Measurements from ENCODE around the gene FAM151B. TPM values are rescaled to one million over a fixed set of nuclear protein-coding genes. Genes with fewer than 3 reads are reported as not detected.

The FAM151B gene
- total and polyA plus RNA-seq, 10 donors, result 0.35 to 6.6 (median 3.4) TPM

GRCh38 chr5:80541392-80541791 is 53.5 kb downstream of the FAM151B start:
- intact Hi-C loops (cut with DNase I; ENCODE audit: low total_unique reads), result no loop called here
- WGBS, 5 donors, result 73 to 85% (median 80%) methylated on average over 3 of the region's 3 CpGs
- Histone ChIP-seq H3K27me3 (replicated peaks in 1 of 7) (no peaks in the 10 kb centered on the region), H3K9me3 (peaks cover 0 to 3% (median 0%) of the 10 kb centered on the region in 8 donors), H3K4me1 (no peaks in the 10 kb centered on the region), H3K36me3 (no peaks in the 10 kb centered on the region), H3K27ac (no peak overlapping the region), H3K4me3 (no peak overlapping the region)
- no peak for DNase-seq
- TF ChIP-seq POLR2A (IDR thresholded peaks at IDR 0.05) (no peak), CTCF (IDR thresholded peaks at IDR 0.05 in 8 of 11, conservative IDR thresholded peaks at IDR 0.05 in 3 of 11) (no peak), POLR2AphosphoS5 (IDR thresholded peaks at IDR 0.05) (no peak)

GRCh38 chr5:80554646-80555045 is 66.7 kb downstream of the FAM151B start:
- 54 to 77% (median 68%) methylated on average over 4 of the region's 4 CpGs for WGBS, 5 donors
- intact Hi-C loops (cut with DNase I; ENCODE audit: low total_unique reads), result no loop called here
- H3K36me3 ChIP-seq, result no peaks in the 10 kb centered on the region

GRCh38 chr5:80555099-80555498 is 67.2 kb downstream of the FAM151B start:
- peaks cover 0 to 33% (median 0%) of the 10 kb centered on the region in 7 donors for H3K27me3 ChIP-seq (replicated peaks in 1 of 7)
- H3K36me3 ChIP-seq, result no peaks in the 10 kb centered on the region
- H3K4me1 ChIP-seq, result no peaks in the 10 kb centered on the region
- no peak for DNase-seq
- WGBS, 5 donors, result 87 to 91% (median 88%) methylated on average over 4 of the region's 4 CpGs
- no peaks in the 10 kb centered on the region for H3K9me3 ChIP-seq
- H3K4me3 ChIP-seq, result no peak overlapping the region
- intact Hi-C loops (cut with DNase I; ENCODE audit: low total_unique reads), result no loop called here
- no peak for TF ChIP-seq POLR2A (IDR thresholded peaks at IDR 0.05)
- TF ChIP-seq CTCF (IDR thresholded peaks at IDR 0.05 in 8 of 11, conservative IDR thresholded peaks at IDR 0.05 in 3 of 11), result no peak
- no peak for TF ChIP-seq POLR2AphosphoS5 (IDR thresholded peaks at IDR 0.05)
- no peak overlapping the region for H3K27ac ChIP-seq

More at GRCh38 chr5:80554646-80555045, 66.7 kb downstream of the FAM151B start:
- no peaks in the 10 kb centered on the region for H3K4me1 ChIP-seq
- no peak overlapping the region for H3K4me3 ChIP-seq
- no peak overlapping the region for H3K27ac ChIP-seq
- no peak for TF ChIP-seq POLR2AphosphoS5 (IDR thresholded peaks at IDR 0.05)
- TF ChIP-seq POLR2A (IDR thresholded peaks at IDR 0.05), result no peak
- no peak for TF ChIP-seq CTCF (IDR thresholded peaks at IDR 0.05 in 8 of 11, conservative IDR thresholded peaks at IDR 0.05 in 3 of 11)
- peaks cover 0 to 31% (median 0%) of the 10 kb centered on the region in 7 donors for H3K27me3 ChIP-seq (replicated peaks in 1 of 7)
- no peaks in the 10 kb centered on the region for H3K9me3 ChIP-seq
- no peak for DNase-seq

- Histone ChIP-seq H3K4me1 (no peaks in the 10 kb centered on the region), H3K36me3 (no peaks in the 10 kb centered on the region), H3K9me3 (no peaks in the 10 kb centered on the region), H3K27me3 (replicated peaks in 1 of 7) (peaks cover 0 to 33% (median 0%) of the 10 kb centered on the region in 7 donors), H3K4me3 (no peak overlapping the region), H3K27ac (no peak overlapping the region)
- DNase-seq, result no peak
- intact Hi-C loops (cut with DNase I; ENCODE audit: low total_unique reads), result no loop called here
- 86 to 92% (median 91%) methylated on average over 4 of the region's 4 CpGs for WGBS, 5 donors
- no peak for TF ChIP-seq POLR2AphosphoS5 (IDR thresholded peaks at IDR 0.05)
- TF ChIP-seq POLR2A (IDR thresholded peaks at IDR 0.05), result no peak
- no peak for TF ChIP-seq CTCF (IDR thresholded peaks at IDR 0.05 in 8 of 11, conservative IDR thresholded peaks at IDR 0.05 in 3 of 11)
These were observed 71.3 kb downstream of the FAM151B start for GRCh38 chr5:80559244-80559643.
